H9 (cell line): Measurements from ENCODE around the gene MAP3K2. TPM values are rescaled to one million over a fixed set of nuclear protein-coding genes. Genes with fewer than 3 reads are reported as not detected.

ENCODE experiments used
- DNase-seq: peaks from one replicate; pipeline ENCODE4 v3.0.0-alpha.2; 2017
- H2AFZ ChIP-seq: one replicate; pipeline ENCODE4 v1.6.1; 2013; ENCODE audit warnings: mild to moderate bottlenecking, low read length, control low read depth, moderate library complexity
- H2AK5ac ChIP-seq: 2 replicates; pipeline ENCODE4 v1.6.1; 2013; ENCODE audit warnings: low read length, control low read depth, mixed read lengths; ENCODE audit not compliant: insufficient read length
- H2BK120ac ChIP-seq: one replicate; pipeline ENCODE4 v1.6.1; 2013; ENCODE audit warnings: low read depth, mild to moderate bottlenecking, low read length, control low read depth, inconsistent platforms; ENCODE audit not compliant: poor library complexity, severe bottlenecking
- H2BK12ac ChIP-seq: 2 replicates; pipeline ENCODE4 v1.6.1; 2013; ENCODE audit warnings: low read length, control low read depth, mixed read lengths, low read depth; ENCODE audit not compliant: insufficient read length
- H2BK15ac ChIP-seq: 2 replicates; pipeline ENCODE4 v1.6.1; 2013; ENCODE audit warnings: low read depth, low read length, control low read depth
- H2BK20ac ChIP-seq: one replicate; pipeline ENCODE4 v1.6.1; 2013; ENCODE audit warnings: low read depth, mild to moderate bottlenecking, low read length, control low read depth, inconsistent platforms; ENCODE audit not compliant: poor library complexity, severe bottlenecking
- H2BK5ac ChIP-seq: 2 replicates; pipeline ENCODE4 v1.6.1; 2013; ENCODE audit warnings: low read length, control low read depth, mixed read lengths; ENCODE audit not compliant: insufficient read length
- H3K14ac ChIP-seq: 2 replicates; pipeline ENCODE4 v1.6.1; 2013; ENCODE audit warnings: low read length, control low read depth; ENCODE audit not compliant: insufficient read depth
- H3K18ac ChIP-seq: 2 replicates; pipeline ENCODE4 v1.6.1; 2013; ENCODE audit warnings: low read depth, mild to moderate bottlenecking, mixed read lengths, low read length, control low read depth; ENCODE audit not compliant: insufficient read length
- H3K23ac ChIP-seq: 2 replicates; pipeline ENCODE4 v1.6.1; 2013; ENCODE audit warnings: low read length, control low read depth, mixed read lengths, low read depth; ENCODE audit not compliant: insufficient read length
- H3K23me2 ChIP-seq: 2 replicates; pipeline ENCODE4 v1.6.1; 2013; ENCODE audit warnings: low read depth, mild to moderate bottlenecking, mixed read lengths, low read length, control low read depth; ENCODE audit not compliant: insufficient read length, poor library complexity, severe bottlenecking
- H3K27ac ChIP-seq: 2 replicates; pipeline ENCODE4 v1.5.1; 2013; ENCODE audit warnings: low read length, control low read depth, mixed read lengths, low read depth; ENCODE audit not compliant: insufficient read length
- H3K27me3 ChIP-seq: 2 replicates; pipeline ENCODE4 v1.6.1; 2013; ENCODE audit warnings: low read length, control low read depth, inconsistent platforms; ENCODE audit not compliant: insufficient read depth
- H3K4ac ChIP-seq: 2 replicates; pipeline ENCODE4 v1.6.1; 2013; ENCODE audit warnings: low read depth, mild to moderate bottlenecking, control low read depth, inconsistent platforms, low read length, moderate library complexity
- H3K4me1 ChIP-seq: 2 replicates; pipeline ENCODE4 v1.6.1; 2013; ENCODE audit warnings: low read length, control low read depth, inconsistent platforms; ENCODE audit not compliant: insufficient read depth
- H3K4me2 ChIP-seq: 2 replicates; pipeline ENCODE4 v1.6.1; 2013; ENCODE audit warnings: low read length, control low read depth, mixed read lengths; ENCODE audit not compliant: insufficient read length, insufficient read depth
- H3K56ac ChIP-seq: 2 replicates; pipeline ENCODE4 v1.6.1; 2013; ENCODE audit warnings: low read depth, mild to moderate bottlenecking, mixed read lengths, low read length, control low read depth; ENCODE audit not compliant: insufficient read length
- H3K79me1 ChIP-seq: 2 replicates; pipeline ENCODE4 v1.6.1; 2013; ENCODE audit warnings: low read depth, mild to moderate bottlenecking, moderate library complexity, low read length, control low read depth, inconsistent platforms; ENCODE audit not compliant: insufficient read depth, poor library complexity, severe bottlenecking
- H3K79me2 ChIP-seq: 2 replicates; pipeline ENCODE4 v1.6.1; 2013; ENCODE audit warnings: low read length, control low read depth, inconsistent platforms; ENCODE audit not compliant: insufficient read depth
- H3K9ac ChIP-seq: 2 replicates; pipeline ENCODE4 v1.6.1; 2013; ENCODE audit warnings: low read length, control low read depth, mixed read lengths; ENCODE audit not compliant: insufficient read length; ENCODE audit errors: extremely low read depth
- H3K9me3 ChIP-seq: one replicate; pipeline ENCODE4 v1.6.1; 2013; ENCODE audit warnings: low read depth, low read length, inconsistent platforms; ENCODE audit not compliant: control insufficient read depth
- H3T11ph ChIP-seq: one replicate; pipeline ENCODE4 v1.6.1; 2013; ENCODE audit warnings: mild to moderate bottlenecking, low read length, control low read depth, inconsistent platforms
- H4K20me1 ChIP-seq: one replicate; pipeline ENCODE4 v1.6.1; 2013; ENCODE audit not compliant: control insufficient read depth, insufficient read length, insufficient read depth
- H4K5ac ChIP-seq: 2 replicates; pipeline ENCODE4 v1.6.1; 2013; ENCODE audit warnings: low read depth, mild to moderate bottlenecking, mixed read lengths, low read length, control low read depth; ENCODE audit not compliant: insufficient read length
- H4K8ac ChIP-seq: replicated peaks from 2 replicates; pipeline ENCODE4 v1.6.1; 2013; ENCODE audit warnings: low read length, control low read depth, mixed read lengths, low read depth; ENCODE audit not compliant: insufficient read length
- H4K91ac ChIP-seq: 2 replicates; pipeline ENCODE4 v1.6.1; 2013; ENCODE audit warnings: low read depth, mild to moderate bottlenecking, moderate library complexity, mixed read lengths, low read length, control low read depth; ENCODE audit not compliant: insufficient read length
- H3K27ac Mint-ChIP-seq, 3 experiments: 2 replicates in 2 of 3; 3 replicates in 1 of 3; pipeline ENCODE4 v1.8.0; 2020 to 2021; ENCODE audit warnings: mixed read lengths in 3 of 3, mild to moderate bottlenecking in 1 of 3, moderate library complexity in 1 of 3
- H3K27me3 Mint-ChIP-seq: 2 replicates; pipeline ENCODE4 v1.8.0; 2021; ENCODE audit warnings: low read depth, mild to moderate bottlenecking, moderate library complexity, mixed read lengths
- H3K36me3 Mint-ChIP-seq, 3 experiments: 2 replicates in 2 of 3; 3 replicates in 1 of 3; pipeline ENCODE4 v1.8.0; 2020 to 2021; ENCODE audit warnings: low read depth in 3 of 3, mixed read lengths in 3 of 3; ENCODE audit not compliant: insufficient read depth in 1 of 3
- H3K4me1 Mint-ChIP-seq, 2 experiments: 2 replicates each; pipeline ENCODE4 v1.8.0; 2020; ENCODE audit warnings: mixed read lengths in 2 of 2
- H3K4me3 Mint-ChIP-seq, 2 experiments: 2 replicates in 1 of 2; 3 replicates in 1 of 2; pipeline ENCODE4 v1.8.0; 2020 to 2021; ENCODE audit warnings: mild to moderate bottlenecking in 2 of 2, mixed read lengths in 2 of 2, moderate library complexity in 1 of 2
- H3K9me3 Mint-ChIP-seq, 2 experiments: 2 replicates in 1 of 2; 3 replicates in 1 of 2; pipeline ENCODE4 v1.8.0; 2020; ENCODE audit warnings: mild to moderate bottlenecking in 2 of 2, mixed read lengths in 2 of 2, moderate library complexity in 1 of 2
- CTCF ChIP-seq: fragments of 200-600 bp; sonication (generic); conservative IDR thresholded peaks from 3 replicates; pipeline ENCODE4 v1.8.0; 2021; ENCODE audit warnings: antibody characterized with exemption, mild to moderate bottlenecking
- WGBS: extraction: QIAGEN DNeasy Blood & Tissue Kit; methylation state at CpG from one replicate; pipeline ENCODE4 v1.1.7; 2013; ENCODE audit warnings: missing lambda C conversion rate, low lambda C conversion rate, mixed read lengths; ENCODE audit not compliant: insufficient read length; ENCODE audit errors: extremely low coverage; 5-methylcytosine and 5-hydroxymethylcytosine counted together
- total RNA-seq: library from RNA; stranded (reverse); gene quantifications from 2 replicates; pipeline ENCODE4 v1.2.1, GENCODE V29; 2021

MAP3K2 gene
- total RNA-seq, 1 experiment from 2014 or later = 25.8 TPM

DNA sequence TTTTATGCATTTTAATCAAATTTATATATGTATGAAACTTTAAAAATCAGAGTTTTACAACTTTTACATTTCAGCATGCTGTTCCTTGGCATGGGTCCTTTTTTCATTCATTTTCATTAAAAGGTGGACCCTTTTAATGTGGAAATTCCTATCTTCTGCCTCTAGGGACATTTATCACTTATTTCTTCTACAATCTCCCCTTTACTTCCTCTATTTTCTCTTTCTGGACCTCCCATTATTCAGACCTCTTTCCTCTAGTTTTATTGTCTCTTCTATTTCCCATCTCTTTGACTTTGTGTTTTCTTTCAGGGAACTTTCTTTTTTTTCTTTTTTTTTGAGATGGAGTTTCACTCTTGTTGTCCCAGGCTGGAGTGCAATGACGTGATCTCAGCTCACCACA, 36.1 kb upstream of the MAP3K2 start:
- Mint-ChIP-seq H3K4me3 (peak overlapping the region; percentile 63 to 84), H3K27me3 (peaks cover 56% of the 10 kb centered on the region), H3K9me3 (peaks cover 0 to 2% of the 10 kb centered on the region in 2 experiments; a peak in 1 of 5 replicates), H3K27ac (no peak overlapping the region), H3K36me3 (no peaks in the 10 kb centered on the region), H3K4me1 (peaks cover 12 to 17% of the 10 kb centered on the region in 2 experiments)
- no peaks in the 10 kb centered on the region for H4K20me1 ChIP-seq
- H3T11ph ChIP-seq = no peak overlapping the region
- H3K9ac ChIP-seq = no peak overlapping the region
- H4K91ac ChIP-seq = no peak overlapping the region
- H2BK5ac ChIP-seq = no peak overlapping the region
- no peak overlapping the region for H2BK20ac ChIP-seq
- no peak overlapping the region for H3K14ac ChIP-seq
- H3K23me2 ChIP-seq = peaks cover 10% of the 10 kb centered on the region
- H3K23ac ChIP-seq = no peak overlapping the region
- no peak overlapping the region for H3K18ac ChIP-seq
- peak overlapping the region; percentile 78 for H3K4me2 ChIP-seq
- no peak overlapping the region for H2BK120ac ChIP-seq
- H3K56ac ChIP-seq = no peak overlapping the region
- H2BK12ac ChIP-seq = no peak overlapping the region
- H2AK5ac ChIP-seq = no peak overlapping the region
- no peak overlapping the region for H3K4ac ChIP-seq
- DNase-seq = no peak
- no peak overlapping the region for H2BK15ac ChIP-seq
- peaks cover 3% of the 10 kb centered on the region; the same call in 1 of the 2 replicates for H3K27me3 ChIP-seq
- H3K4me1 ChIP-seq = no peaks in the 10 kb centered on the region
- TF ChIP-seq CTCF = peak; percentile 48
- H4K8ac ChIP-seq = no peak overlapping the region
- H2AFZ ChIP-seq = no peak overlapping the region
- no peak overlapping the region for H3K27ac ChIP-seq
- H3K9me3 ChIP-seq = no peaks in the 10 kb centered on the region
- no peaks in the 10 kb centered on the region for H3K79me2 ChIP-seq
- WGBS = no CpG with 5 or more reads among the region's 1 CpG
- H4K5ac ChIP-seq = no peak overlapping the region
- no peaks in the 10 kb centered on the region for H3K79me1 ChIP-seq
